ENCODE results near the gene KLK12. TPM values are rescaled to one million over a fixed set of nuclear protein-coding genes. Genes with fewer than 3 reads are reported as not detected.

Gene KLK12
- total and polyA plus RNA-seq, 5 donors from 2014 or later = not detected

- no peaks in the 10 kb centered on the region for H3K9me3 ChIP-seq (ENCODE audit: control insufficient read depth in 2 of 2, low read length in 2 of 2)
- peak overlapping the region in 2 of 4 donors; percentile 49 to 64 for H3K4me3 Mint-ChIP-seq
- H3K27me3 Mint-ChIP-seq = peaks cover 29% of the 10 kb centered on the region
- no peak overlapping the region for H3K4me3 ChIP-seq (ENCODE audit: low read depth, low read length)
- H3K27ac Mint-ChIP-seq = no peak overlapping the region
- H3K27ac ChIP-seq (ENCODE audit: insufficient read depth, low read length, poor library complexity, severe bottlenecking) = no peak overlapping the region
- H3K4me1 ChIP-seq (ENCODE audit: control insufficient read depth, insufficient read depth, low read length, poor library complexity, severe bottlenecking) = no peaks in the 10 kb centered on the region
- ATAC-seq (ENCODE audit: low read depth in 2 of 2) (no peak), DNase-seq (no peak)
- peaks cover 0 to 6% (median 2%) of the 10 kb centered on the region in 7 donors for H3K9me3 Mint-ChIP-seq
- peaks cover 0 to 9% (median under 1%) of the 10 kb centered on the region in 4 donors for H3K4me1 Mint-ChIP-seq
- H3K27me3 ChIP-seq (ENCODE audit: control insufficient read depth, insufficient read depth, low read length) = peaks cover 22% of the 10 kb centered on the region
- H3K36me3 Mint-ChIP-seq = peaks cover 3% of the 10 kb centered on the region
- no peaks in the 10 kb centered on the region for H3K36me3 ChIP-seq (ENCODE audit: control insufficient read depth, insufficient read depth, low read length)
These were observed 30.6 kb upstream of the KLK12 start for GRCh38 chr19:51065221-51065960.

GRCh38 chr19:51064534-51065220 lies 29.9 kb upstream of the KLK12 start, which contains the start of gene KLK13:
Gene KLK13 (minus strand): TSS chr19:51065092. CDS start chr19:51065067, 25 bp downstream.
- Histone ChIP-seq H3K27ac (ENCODE audit: insufficient read depth, low read length, poor library complexity, severe bottlenecking) (no peak within 1 kb of the TSS), H3K9me3 (ENCODE audit: control insufficient read depth in 2 of 2, low read length in 2 of 2) (no peaks in the 10 kb centered on the region), H3K4me3 (ENCODE audit: low read depth, low read length) (no peak within 1 kb of the TSS), H3K4me1 (ENCODE audit: control insufficient read depth, insufficient read depth, low read length, poor library complexity, severe bottlenecking) (no peaks in the 10 kb centered on the region), H3K27me3 (ENCODE audit: control insufficient read depth, insufficient read depth, low read length) (peaks cover 21% of the 10 kb centered on the region), H3K36me3 (ENCODE audit: control insufficient read depth, insufficient read depth, low read length) (no peaks in the 10 kb centered on the region)
- peaks cover 0 to 6% (median 2%) of the 10 kb centered on the region in 7 donors for H3K9me3 Mint-ChIP-seq
- DNase-seq (peak in 1 of 3 donors; percentile 1), ATAC-seq (ENCODE audit: low read depth in 2 of 2) (no peak)
- peaks cover 3% of the 10 kb centered on the region for H3K36me3 Mint-ChIP-seq
- H3K4me1 Mint-ChIP-seq = peaks cover 0 to 9% (median under 1%) of the 10 kb centered on the region in 4 donors
- H3K27me3 Mint-ChIP-seq = peaks cover 29% of the 10 kb centered on the region
- H3K4me3 Mint-ChIP-seq = peak within 1 kb of the TSS in 2 of 4 donors; percentile 62 to 64
- H3K27ac Mint-ChIP-seq = no peak within 1 kb of the TSS

GRCh38 chr19:51063664-51064063 lies 28.9 kb upstream of the KLK12 start:
- Mint-ChIP-seq H3K4me3 (no peak overlapping the region), H3K36me3 (peaks cover 3% of the 10 kb centered on the region), H3K27me3 (peaks cover 29% of the 10 kb centered on the region), H3K4me1 (peaks cover 0 to 9% (median under 1%) of the 10 kb centered on the region in 4 donors), H3K9me3 (peaks cover 0 to 6% (median 2%) of the 10 kb centered on the region in 7 donors), H3K27ac (no peak overlapping the region)
- Histone ChIP-seq H3K4me3 (ENCODE audit: low read depth, low read length) (no peak overlapping the region), H3K36me3 (ENCODE audit: control insufficient read depth, insufficient read depth, low read length) (no peaks in the 10 kb centered on the region), H3K27ac (ENCODE audit: insufficient read depth, low read length, poor library complexity, severe bottlenecking) (no peak overlapping the region), H3K27me3 (ENCODE audit: control insufficient read depth, insufficient read depth, low read length) (peaks cover 18% of the 10 kb centered on the region), H3K4me1 (ENCODE audit: control insufficient read depth, insufficient read depth, low read length, poor library complexity, severe bottlenecking) (no peaks in the 10 kb centered on the region), H3K9me3 (ENCODE audit: control insufficient read depth in 2 of 2, low read length in 2 of 2) (no peaks in the 10 kb centered on the region)
- no peak for DNase-seq
- ATAC-seq (ENCODE audit: low read depth in 2 of 2) = no peak

GRCh38 chr19:51060973-51061372 lies 26.2 kb upstream of the KLK12 start:
- ATAC-seq (ENCODE audit: low read depth in 2 of 2) = no peak
- Mint-ChIP-seq H3K27me3 (peaks cover 22% of the 10 kb centered on the region), H3K27ac (peak overlapping the region in 1 of 3 donors; percentile 9)

GRCh38 chr19:51060336-51060735 lies 25.5 kb upstream of the KLK12 start:
- H3K27me3 Mint-ChIP-seq = peaks cover 22% of the 10 kb centered on the region
- peaks cover 0 to 4% (median 1%) of the 10 kb centered on the region in 7 donors for H3K9me3 Mint-ChIP-seq

More at GRCh38 chr19:51060973-51061372, 26.2 kb upstream of the KLK12 start:
- Histone ChIP-seq H3K9me3 (ENCODE audit: control insufficient read depth in 2 of 2, low read length in 2 of 2) (no peaks in the 10 kb centered on the region), H3K4me1 (ENCODE audit: control insufficient read depth, insufficient read depth, low read length, poor library complexity, severe bottlenecking) (no peaks in the 10 kb centered on the region), H3K36me3 (ENCODE audit: control insufficient read depth, insufficient read depth, low read length) (no peaks in the 10 kb centered on the region), H3K4me3 (ENCODE audit: low read depth, low read length) (no peak overlapping the region), H3K27me3 (ENCODE audit: control insufficient read depth, insufficient read depth, low read length) (peaks cover 19% of the 10 kb centered on the region), H3K27ac (ENCODE audit: insufficient read depth, low read length, poor library complexity, severe bottlenecking) (no peak overlapping the region)
- peaks cover 0 to 4% (median 2%) of the 10 kb centered on the region in 7 donors for H3K9me3 Mint-ChIP-seq
- H3K4me3 Mint-ChIP-seq = no peak overlapping the region
- H3K36me3 Mint-ChIP-seq = peaks cover 3% of the 10 kb centered on the region
- DNase-seq = no peak
- peaks cover 0 to 8% (median under 1%) of the 10 kb centered on the region in 4 donors for H3K4me1 Mint-ChIP-seq

GRCh38 chr19:51059715-51060114 lies 24.9 kb upstream of the KLK12 start:
- Mint-ChIP-seq H3K4me1 (peaks cover 0 to 3% (median 0%) of the 10 kb centered on the region in 4 donors), H3K4me3 (no peak overlapping the region), H3K27ac (no peak overlapping the region), H3K27me3 (peaks cover 22% of the 10 kb centered on the region), H3K36me3 (peaks cover 3% of the 10 kb centered on the region), H3K9me3 (peaks cover 0 to 4% (median 0%) of the 10 kb centered on the region in 7 donors)
- Histone ChIP-seq H3K27me3 (ENCODE audit: control insufficient read depth, insufficient read depth, low read length) (peaks cover 17% of the 10 kb centered on the region), H3K4me3 (ENCODE audit: low read depth, low read length) (no peak overlapping the region), H3K9me3 (ENCODE audit: control insufficient read depth in 2 of 2, low read length in 2 of 2) (no peaks in the 10 kb centered on the region), H3K36me3 (ENCODE audit: control insufficient read depth, insufficient read depth, low read length) (no peaks in the 10 kb centered on the region), H3K27ac (ENCODE audit: insufficient read depth, low read length, poor library complexity, severe bottlenecking) (no peak overlapping the region), H3K4me1 (ENCODE audit: control insufficient read depth, insufficient read depth, low read length, poor library complexity, severe bottlenecking) (no peaks in the 10 kb centered on the region)
- DNase-seq (no peak), ATAC-seq (ENCODE audit: low read depth in 2 of 2) (no peak)

More at GRCh38 chr19:51060336-51060735, 25.5 kb upstream of the KLK12 start:
- Mint-ChIP-seq H3K4me1 (peaks cover 0 to 6% (median under 1%) of the 10 kb centered on the region in 4 donors), H3K27ac (peak overlapping the region in 1 of 3 donors; percentile 21), H3K36me3 (peaks cover 3% of the 10 kb centered on the region), H3K4me3 (no peak overlapping the region)
- Histone ChIP-seq H3K9me3 (ENCODE audit: control insufficient read depth in 2 of 2, low read length in 2 of 2) (no peaks in the 10 kb centered on the region), H3K4me3 (ENCODE audit: low read depth, low read length) (no peak overlapping the region), H3K27ac (ENCODE audit: insufficient read depth, low read length, poor library complexity, severe bottlenecking) (no peak overlapping the region), H3K36me3 (ENCODE audit: control insufficient read depth, insufficient read depth, low read length) (no peaks in the 10 kb centered on the region), H3K27me3 (ENCODE audit: control insufficient read depth, insufficient read depth, low read length) (peaks cover 17% of the 10 kb centered on the region), H3K4me1 (ENCODE audit: control insufficient read depth, insufficient read depth, low read length, poor library complexity, severe bottlenecking) (no peaks in the 10 kb centered on the region)
- DNase-seq = no peak
- ATAC-seq (ENCODE audit: low read depth in 2 of 2) = no peak

GRCh38 chr19:51055866-51056265 lies 21.1 kb upstream of the KLK12 start:
- DNase-seq (no peak), ATAC-seq (ENCODE audit: low read depth in 2 of 2) (no peak)
- H3K4me1 Mint-ChIP-seq = no peaks in the 10 kb centered on the region
- H3K9me3 Mint-ChIP-seq = peaks cover 0 to 6% (median 0%) of the 10 kb centered on the region in 7 donors
- no peak overlapping the region for H3K4me3 Mint-ChIP-seq
- Histone ChIP-seq H3K27me3 (ENCODE audit: control insufficient read depth, insufficient read depth, low read length) (peaks cover 7% of the 10 kb centered on the region), H3K9me3 (ENCODE audit: control insufficient read depth in 2 of 2, low read length in 2 of 2) (no peaks in the 10 kb centered on the region), H3K36me3 (ENCODE audit: control insufficient read depth, insufficient read depth, low read length) (no peaks in the 10 kb centered on the region), H3K4me3 (ENCODE audit: low read depth, low read length) (no peak overlapping the region), H3K27ac (ENCODE audit: insufficient read depth, low read length, poor library complexity, severe bottlenecking) (no peak overlapping the region), H3K4me1 (ENCODE audit: control insufficient read depth, insufficient read depth, low read length, poor library complexity, severe bottlenecking) (no peaks in the 10 kb centered on the region)
- no peaks in the 10 kb centered on the region for H3K36me3 Mint-ChIP-seq
- no peak overlapping the region for H3K27ac Mint-ChIP-seq
- H3K27me3 Mint-ChIP-seq = peaks cover 13% of the 10 kb centered on the region
